Vagina (tissue), 2 donors: ENCODE measurements around the gene SUGCT. TPM values are rescaled to one million over a fixed set of nuclear protein-coding genes. Genes with fewer than 3 reads are reported as not detected.

Source experiments
- DNase-seq, 2 donors: peaks; one replicate each; pipeline ENCODE4 v3.0.0-alpha.2; 2017; ENCODE audit errors: extremely low spot score in 2 of 2
- H3K27ac ChIP-seq: fragments of 200-600 bp; sonication (generic); one replicate; pipeline ENCODE4 v1.5.1; 2019
- H3K27me3 ChIP-seq: fragments of 200-600 bp; sonication (generic); one replicate; pipeline ENCODE4 v1.5.1; 2019
- H3K36me3 ChIP-seq, 2 donors: fragments of 200-600 bp; sonication (generic); one replicate each; pipeline ENCODE4 v1.5.1; 2017 to 2019
- H3K4me1 ChIP-seq: fragments of 200-600 bp; sonication (generic); one replicate; pipeline ENCODE4 v1.5.1; 2019
- H3K4me3 ChIP-seq, 2 donors: fragments of 200-600 bp; sonication (generic); 1 replicate in 1 of 2; 2 replicates in 1 of 2; pipeline ENCODE4 v1.5.1; 2016 to 2019
- H3K9me3 ChIP-seq: fragments of 200-600 bp; sonication (generic); one replicate; pipeline ENCODE4 v1.5.1; 2019
- CTCF ChIP-seq, 3 experiments: fragments of 450-650 bp in 2 of 3; fragments of 200-600 bp in 1 of 3; sonication (generic) in 1 of 3; IDR thresholded peaks; one replicate each; pipeline ENCODE4 v1.5.1; 2017 to 2019; ENCODE audit warnings: antibody characterized with exemption in 3 of 3, mild to moderate bottlenecking in 2 of 3, moderate library complexity in 2 of 3
- POLR2A ChIP-seq, 2 donors: fragments of 450-650 bp; IDR thresholded peaks; one replicate each; pipeline ENCODE4 v1.6.1; 2017; ENCODE audit warnings: antibody characterized with exemption in 2 of 2, mild to moderate bottlenecking in 2 of 2, moderate library complexity in 2 of 2
- POLR2AphosphoS5 ChIP-seq, 2 donors: sonication (generic); formaldehyde crosslinking; IDR thresholded peaks; one replicate each; pipeline ENCODE4 v1.9.0; 2017; ENCODE audit warnings: antibody characterized with exemption in 2 of 2, mild to moderate bottlenecking in 2 of 2, low read depth in 1 of 2; ENCODE audit not compliant: insufficient read depth in 1 of 2
- intact Hi-C: fragments of 100-400 bp; cut with DNase I; formaldehyde crosslinking; loops from one replicate; pipeline ENCODE4 v1.15.1; 2023
- total RNA-seq: library from RNA; depleted of rRNA; stranded (reverse); fragments of >200 nt; gene quantifications from one replicate; pipeline ENCODE4 v1.2.3, GENCODE V29; 2016

SUGCT gene
- total RNA-seq, 1 donor from 2014 or later = 2.2 TPM

- TF ChIP-seq POLR2AphosphoS5 (IDR thresholded peaks at IDR 0.05; ENCODE audit: insufficient read depth in 1 of 2, low read depth in 1 of 2) = no peak
- Histone ChIP-seq H3K4me3 (no peak overlapping the region), H3K4me1 (no peaks in the 10 kb centered on the region), H3K9me3 (no peaks in the 10 kb centered on the region), H3K27me3 (no peaks in the 10 kb centered on the region), H3K36me3 (no peaks in the 10 kb centered on the region), H3K27ac (no peak overlapping the region)
- DNase-seq = no peak
- intact Hi-C loops = no loop called here
Measured at GRCh38 chr7:40560672-40561071, 425.9 kb downstream of the SUGCT start.

GRCh38 chr7:40566879-40567278 lies 432.1 kb downstream of the SUGCT start:
- Histone ChIP-seq H3K27me3 (no peaks in the 10 kb centered on the region), H3K4me1 (no peaks in the 10 kb centered on the region)
- intact Hi-C loops = no loop called here

GRCh38 chr7:40569326-40569725 lies 434.5 kb downstream of the SUGCT start:
- TF ChIP-seq POLR2AphosphoS5 (IDR thresholded peaks at IDR 0.05; ENCODE audit: insufficient read depth in 1 of 2, low read depth in 1 of 2) = no peak
- no peak for TF ChIP-seq CTCF (IDR thresholded peaks at IDR 0.05)
- TF ChIP-seq POLR2A (IDR thresholded peaks at IDR 0.05) = no peak
- DNase-seq = no peak
- H3K27me3 ChIP-seq = no peaks in the 10 kb centered on the region
- H3K9me3 ChIP-seq = no peaks in the 10 kb centered on the region
- intact Hi-C loops = no loop called here
- H3K4me3 ChIP-seq = no peak overlapping the region
- H3K27ac ChIP-seq = no peak overlapping the region
- no peaks in the 10 kb centered on the region for H3K36me3 ChIP-seq
- H3K4me1 ChIP-seq = no peaks in the 10 kb centered on the region

More at GRCh38 chr7:40566879-40567278, 432.1 kb downstream of the SUGCT start:
- TF ChIP-seq POLR2AphosphoS5 (IDR thresholded peaks at IDR 0.05; ENCODE audit: insufficient read depth in 1 of 2, low read depth in 1 of 2) (no peak), POLR2A (IDR thresholded peaks at IDR 0.05) (no peak), CTCF (IDR thresholded peaks at IDR 0.05) (no peak)
- Histone ChIP-seq H3K27ac (no peak overlapping the region), H3K4me3 (no peak overlapping the region), H3K36me3 (no peaks in the 10 kb centered on the region), H3K9me3 (no peaks in the 10 kb centered on the region)
- no peak for DNase-seq

- H3K4me3 ChIP-seq = no peak overlapping the region
- no peak overlapping the region for H3K27ac ChIP-seq
- no peaks in the 10 kb centered on the region for H3K4me1 ChIP-seq
- no peak for TF ChIP-seq POLR2A (IDR thresholded peaks at IDR 0.05)
- no peak for TF ChIP-seq CTCF (IDR thresholded peaks at IDR 0.05)
- no peak for DNase-seq
- H3K9me3 ChIP-seq = no peaks in the 10 kb centered on the region
- H3K36me3 ChIP-seq = no peaks in the 10 kb centered on the region
- intact Hi-C loops = no loop called here
- H3K27me3 ChIP-seq = no peaks in the 10 kb centered on the region
Measured at GRCh38 chr7:40570223-40570622, 435.4 kb downstream of the SUGCT start.

- Histone ChIP-seq H3K27ac (no peak overlapping the region), H3K9me3 (no peaks in the 10 kb centered on the region), H3K4me1 (no peaks in the 10 kb centered on the region), H3K4me3 (no peak overlapping the region), H3K36me3 (no peaks in the 10 kb centered on the region), H3K27me3 (no peaks in the 10 kb centered on the region)
- intact Hi-C loops = no loop called here
- no peak for DNase-seq
- TF ChIP-seq POLR2AphosphoS5 (IDR thresholded peaks at IDR 0.05; ENCODE audit: insufficient read depth in 1 of 2, low read depth in 1 of 2) (no peak), CTCF (IDR thresholded peaks at IDR 0.05) (no peak), POLR2A (IDR thresholded peaks at IDR 0.05) (no peak)
Measured at GRCh38 chr7:40571796-40572195, 437.0 kb downstream of the SUGCT start.
